ENCODE data around the gene STIM1.

- TF ChIP-seq POLR2A (IDR thresholded peaks at IDR 0.05; ENCODE audit: low read depth): no peak
- TF ChIP-seq CTCF (IDR thresholded peaks at IDR 0.05): no peak
Observed at GRCh38 chr11:4065601-4066377, 210.3 kb downstream of the STIM1 start.

Data from esophagus muscularis mucosa (tissue), 3 donors.